Muscle layer of colon (tissue), 2 donors: ENCODE data around the gene CDKL1.
"Not testable (repeated sequence)": the region's sequence is repeated elsewhere in the genome, so short reads cannot be mapped to it uniquely, and the experiment has no call there.

Source experiments
- H3K27ac ChIP-seq: one replicate; pipeline ENCODE4 v1.7.0; 2013; ENCODE audit warnings: low read depth, mild to moderate bottlenecking, low read length, moderate library complexity
- H3K27me3 ChIP-seq, 2 donors: one replicate each; pipeline ENCODE4 v1.7.0; 2013; ENCODE audit warnings: low read length in 2 of 2, mild to moderate bottlenecking in 2 of 2; ENCODE audit not compliant: insufficient read depth in 2 of 2, control insufficient read depth in 1 of 2
- H3K36me3 ChIP-seq: one replicate; pipeline ENCODE4 v1.7.0; 2013; ENCODE audit warnings: mild to moderate bottlenecking, low read length; ENCODE audit not compliant: insufficient read depth
- H3K4me1 ChIP-seq: one replicate; pipeline ENCODE4 v1.7.0; 2013; ENCODE audit warnings: mild to moderate bottlenecking, low read length; ENCODE audit not compliant: insufficient read depth
- H3K4me3 ChIP-seq, 2 donors: one replicate each; pipeline ENCODE4 v1.7.0; 2013; ENCODE audit warnings: low read length in 2 of 2, low read depth in 1 of 2, mild to moderate bottlenecking in 1 of 2, moderate library complexity in 1 of 2
- H3K9ac ChIP-seq: one replicate; pipeline ENCODE4 v1.7.0; 2013; ENCODE audit warnings: low read length
- H3K9me3 ChIP-seq: one replicate; pipeline ENCODE4 v1.7.0; 2013; ENCODE audit warnings: mild to moderate bottlenecking, low read length
- donor health status: abdominal sarcoma.
- donor health status: Adenocarcinoma of cecum.

CDKL1 gene

GRCh38 chr14:50319721-50320120 lies 77.0 kb downstream of the CDKL1 start:
- Histone ChIP-seq H3K36me3 (no peaks in the 10 kb centered on the region), H3K27ac (no peak overlapping the region), H3K4me1 (peaks cover 5% of the 10 kb centered on the region), H3K9ac (no peak overlapping the region), H3K27me3 (no peaks in the 10 kb centered on the region), H3K9me3 (no peaks in the 10 kb centered on the region), H3K4me3 (no peak overlapping the region)

- no peak overlapping the region for H3K4me3 ChIP-seq
- H3K9me3 ChIP-seq = no peaks in the 10 kb centered on the region
- H3K36me3 ChIP-seq = no peaks in the 10 kb centered on the region
- no peak overlapping the region for H3K9ac ChIP-seq
- no peaks in the 10 kb centered on the region for H3K27me3 ChIP-seq
- H3K4me1 ChIP-seq = peaks cover 5% of the 10 kb centered on the region
- H3K27ac ChIP-seq = no peak overlapping the region
Measured at GRCh38 chr14:50319293-50319692, 77.4 kb downstream of the CDKL1 start.

GRCh38 chr14:50318031-50318626 lies 78.6 kb downstream of the CDKL1 start:
- no peaks in the 10 kb centered on the region for H3K27me3 ChIP-seq
- no peaks in the 10 kb centered on the region for H3K36me3 ChIP-seq
- H3K4me3 ChIP-seq = no peak overlapping the region
- peaks cover 10% of the 10 kb centered on the region for H3K4me1 ChIP-seq
- H3K27ac ChIP-seq = no peak overlapping the region
- H3K9me3 ChIP-seq = no peaks in the 10 kb centered on the region
- no peak overlapping the region for H3K9ac ChIP-seq

- H3K4me3 ChIP-seq, H3K27me3 ChIP-seq, H3K27ac ChIP-seq, H3K9me3 ChIP-seq, H3K36me3 ChIP-seq, H3K9ac ChIP-seq: not testable (repeated sequence)
- H3K4me1 ChIP-seq = peaks cover 15% of the 10 kb centered on the region
Measured at GRCh38 chr14:50314098-50314497, 82.6 kb downstream of the CDKL1 start.

DNA sequence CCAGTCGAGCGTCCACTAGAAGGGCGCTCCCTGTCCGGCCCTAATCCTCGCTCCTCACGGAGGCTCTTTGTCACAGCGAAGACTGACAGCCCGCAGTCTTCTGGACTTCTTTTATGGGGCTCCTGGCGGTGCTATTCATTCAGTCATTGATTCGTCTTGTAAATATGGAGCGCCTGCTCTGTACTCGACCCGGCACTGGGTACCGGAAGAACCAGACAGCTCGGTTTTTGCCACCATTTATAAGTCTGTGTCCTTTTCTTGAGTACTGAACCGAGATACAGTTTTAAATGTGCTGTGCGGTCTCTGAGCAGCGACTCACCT lies 84.0 kb downstream of the CDKL1 start:
- Histone ChIP-seq H3K27ac (peak overlapping the region; percentile 92), H3K4me1 (peaks cover 15% of the 10 kb centered on the region), H3K9me3 (no peaks in the 10 kb centered on the region), H3K36me3 (no peaks in the 10 kb centered on the region), H3K27me3 (no peaks in the 10 kb centered on the region), H3K4me3 (peak overlapping the region; percentile 74 to 94), H3K9ac (peak overlapping the region; percentile 45)

DNA sequence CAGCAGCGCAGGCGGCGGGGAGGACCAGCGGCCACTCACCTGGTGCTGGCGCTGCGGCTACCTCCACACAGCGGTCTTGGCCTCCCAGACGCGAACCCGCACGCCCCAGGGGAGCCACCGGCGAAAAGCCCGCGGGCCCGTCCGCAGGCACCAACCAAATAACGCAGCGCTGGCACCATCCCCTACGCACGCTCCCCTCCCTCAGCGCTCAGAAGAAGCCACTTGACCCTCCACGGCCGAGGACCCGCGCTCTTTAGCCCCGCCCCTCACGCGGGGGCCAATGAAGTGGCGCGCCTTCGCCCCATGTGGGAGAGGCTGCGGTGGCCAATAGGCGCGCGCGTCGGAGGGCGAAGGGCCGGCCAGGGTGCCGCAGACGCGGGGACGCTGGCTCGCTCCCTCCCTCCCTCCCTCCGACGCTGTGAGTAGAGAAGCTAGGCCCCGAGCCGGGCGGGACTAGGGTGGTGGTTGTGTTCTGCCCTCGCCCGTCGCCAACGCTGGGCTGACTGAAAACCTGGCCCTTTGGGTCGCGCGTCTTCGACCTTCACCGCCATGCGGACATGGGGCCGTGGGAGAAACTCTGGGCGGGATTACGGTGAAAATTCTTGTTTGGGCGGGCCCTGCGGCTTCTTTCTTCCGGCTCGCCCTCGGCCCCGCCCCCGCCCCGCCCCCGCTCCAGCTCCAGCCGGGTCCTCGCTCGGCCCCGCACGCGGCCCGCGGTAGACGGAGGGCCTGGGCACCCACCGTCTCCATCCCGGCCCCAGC lies 84.5 kb downstream of the CDKL1 start, which contains the start of the genes DMAC2L and L2HGDH:
Gene DMAC2L, plus strand, starts transcription at position 353 of the 762 bp plus-strand sequence. CDS start 9,164 bp downstream, outside the sequence.
Gene L2HGDH, minus strand, starts transcription at position 258 of the 762 bp plus-strand sequence. Its CDS starts 79 bp downstream, at position 179.
- H3K36me3 ChIP-seq = no peaks in the 10 kb centered on the region
- H3K27me3 ChIP-seq = no peaks in the 10 kb centered on the region
- no peaks in the 10 kb centered on the region for H3K9me3 ChIP-seq
- peak within 1 kb of the TSS; percentile 92 for H3K27ac ChIP-seq
- H3K4me3 ChIP-seq = peak within 1 kb of the TSS; percentile 74 to 94
- H3K9ac ChIP-seq = peak within 1 kb of the TSS; percentile 63
- peaks cover 15% of the 10 kb centered on the region for H3K4me1 ChIP-seq

DNA sequence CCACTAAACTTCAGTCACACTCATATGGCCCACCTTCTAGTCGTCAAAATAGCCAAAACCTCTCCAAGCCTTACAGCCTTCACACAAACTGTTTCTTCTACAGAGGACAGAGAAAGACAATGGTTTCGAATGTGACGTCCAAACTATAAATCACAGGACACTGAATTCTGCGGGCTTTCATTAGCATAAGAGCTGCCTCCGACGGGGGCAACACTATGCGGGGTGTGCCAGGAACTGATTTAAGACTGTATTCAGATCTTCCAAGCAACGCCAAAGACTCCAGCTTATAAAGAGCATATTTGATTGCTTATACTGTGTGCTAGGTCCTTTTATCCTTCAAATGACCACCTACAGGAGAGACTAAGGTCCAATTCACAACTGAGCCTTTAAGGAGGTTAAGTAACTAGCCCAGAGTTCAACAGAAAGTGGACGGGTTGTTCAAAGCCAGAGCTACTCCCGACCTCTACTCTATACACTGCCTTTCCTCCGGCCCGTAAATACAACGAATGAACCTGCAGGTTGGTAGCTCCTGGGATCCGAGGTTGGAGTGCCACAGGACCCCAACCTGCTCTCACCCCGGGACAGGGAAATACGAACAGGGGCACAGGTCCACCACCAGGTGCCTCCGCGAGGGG lies 85.2 kb downstream of the CDKL1 start:
- H3K27me3 ChIP-seq = no peaks in the 10 kb centered on the region
- no peaks in the 10 kb centered on the region for H3K36me3 ChIP-seq
- H3K4me3 ChIP-seq = peak overlapping the region; percentile 28 to 94
- no peaks in the 10 kb centered on the region for H3K9me3 ChIP-seq
- H3K9ac ChIP-seq = peak overlapping the region; percentile 63
- H3K27ac ChIP-seq = peak overlapping the region; percentile 44
- peaks cover 15% of the 10 kb centered on the region for H3K4me1 ChIP-seq

DNA sequence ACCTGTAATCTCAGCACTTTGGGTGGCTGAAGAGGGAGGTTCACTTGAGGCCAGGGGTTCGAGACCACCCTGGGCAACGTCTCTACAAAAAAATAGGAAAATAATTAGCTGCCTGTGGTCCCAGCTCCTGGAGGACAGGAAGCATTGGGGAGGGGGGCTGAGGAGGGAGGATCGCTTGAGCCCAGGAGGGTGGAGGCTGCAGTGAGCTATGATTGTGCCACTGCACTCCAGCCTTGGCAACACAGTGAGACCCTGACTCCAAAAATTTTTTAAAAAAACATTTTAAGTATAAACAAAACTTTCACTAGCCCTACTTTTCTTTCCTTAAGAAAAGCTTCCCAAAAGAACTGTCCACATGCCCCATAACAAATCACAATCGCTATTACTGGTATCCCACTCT lies 86.2 kb downstream of the CDKL1 start:
- no peaks in the 10 kb centered on the region for H3K36me3 ChIP-seq
- H3K27ac ChIP-seq = no peak overlapping the region
- H3K9ac ChIP-seq = no peak overlapping the region
- no peaks in the 10 kb centered on the region for H3K9me3 ChIP-seq
- peaks cover 15% of the 10 kb centered on the region for H3K4me1 ChIP-seq
- no peak overlapping the region for H3K4me3 ChIP-seq
- no peaks in the 10 kb centered on the region for H3K27me3 ChIP-seq

- Histone ChIP-seq H3K36me3 (no peaks in the 10 kb centered on the region), H3K4me3 (no peak overlapping the region), H3K4me1 (peaks cover 13% of the 10 kb centered on the region), H3K9ac (no peak overlapping the region), H3K27me3 (no peaks in the 10 kb centered on the region), H3K9me3 (no peaks in the 10 kb centered on the region), H3K27ac (no peak overlapping the region)
Measured at GRCh38 chr14:50308363-50308915, 88.2 kb downstream of the CDKL1 start.

GRCh38 chr14:50303744-50304471 lies 92.8 kb downstream of the CDKL1 start:
- no peaks in the 10 kb centered on the region for H3K4me1 ChIP-seq
- no peak overlapping the region for H3K9ac ChIP-seq
- H3K4me3 ChIP-seq = no peak overlapping the region
- no peak overlapping the region for H3K27ac ChIP-seq
- no peaks in the 10 kb centered on the region for H3K36me3 ChIP-seq
- no peaks in the 10 kb centered on the region for H3K9me3 ChIP-seq
- no peaks in the 10 kb centered on the region for H3K27me3 ChIP-seq

DNA sequence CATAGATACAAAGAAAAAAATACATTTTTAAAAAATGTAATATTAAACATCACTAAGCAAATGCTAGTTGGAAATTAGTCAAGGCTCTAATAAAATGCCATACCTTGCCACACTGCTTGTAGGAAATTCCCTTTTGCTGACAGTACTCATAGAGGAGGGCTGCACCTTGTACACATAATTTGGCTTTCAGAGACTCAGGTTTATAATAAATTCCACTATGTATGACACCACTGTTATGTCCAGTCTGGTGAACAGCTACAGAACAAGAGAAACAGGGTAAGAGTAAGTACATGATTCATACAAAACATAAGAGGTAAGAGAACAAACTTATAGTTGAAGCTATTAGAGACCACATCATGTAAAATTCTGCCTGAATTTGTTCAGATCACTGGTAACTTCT lies 94.8 kb downstream of the CDKL1 start:
- Histone ChIP-seq H3K36me3 (no peaks in the 10 kb centered on the region), H3K4me1 (no peaks in the 10 kb centered on the region), H3K27ac (no peak overlapping the region), H3K27me3 (no peaks in the 10 kb centered on the region), H3K9ac (no peak overlapping the region), H3K9me3 (no peaks in the 10 kb centered on the region), H3K4me3 (no peak overlapping the region)
